BE2C (cell line): ENCODE data around the gene TFDP1.

ENCODE experiments used
- DNase-seq: peaks from one replicate; pipeline ENCODE4 v3.0.0-alpha.2; 2020
- H3K27me3 ChIP-seq: fragments of 250-450 bp; sonication (Bioruptor Pico); 2 replicates; pipeline ENCODE4 v1.5.1; 2020; ENCODE audit warnings: mild to moderate bottlenecking
- H3K36me3 ChIP-seq: fragments of 250-450 bp; sonication (Bioruptor Pico); 2 replicates; pipeline ENCODE4 v1.5.1; 2020; ENCODE audit warnings: mild to moderate bottlenecking
- H3K4me1 ChIP-seq: fragments of 250-450 bp; sonication (Bioruptor Pico); 2 replicates; pipeline ENCODE4 v1.5.1; 2020
- H3K4me3 ChIP-seq: 2 replicates; pipeline ENCODE4 v1.5.1; 2011; ENCODE audit warnings: low read depth, low read length
- H3K9me3 ChIP-seq: fragments of 250-450 bp; sonication (Bioruptor Pico); 2 replicates; pipeline ENCODE4 v1.5.1; 2020
- TF ChIP-seq, protein P1 (sequence below): IDR thresholded peaks from 2 replicates; pipeline ENCODE4 v1.5.1; 2012; ENCODE audit warnings: mild to moderate bottlenecking, low read depth, low read length

TFDP1 gene

DNA sequence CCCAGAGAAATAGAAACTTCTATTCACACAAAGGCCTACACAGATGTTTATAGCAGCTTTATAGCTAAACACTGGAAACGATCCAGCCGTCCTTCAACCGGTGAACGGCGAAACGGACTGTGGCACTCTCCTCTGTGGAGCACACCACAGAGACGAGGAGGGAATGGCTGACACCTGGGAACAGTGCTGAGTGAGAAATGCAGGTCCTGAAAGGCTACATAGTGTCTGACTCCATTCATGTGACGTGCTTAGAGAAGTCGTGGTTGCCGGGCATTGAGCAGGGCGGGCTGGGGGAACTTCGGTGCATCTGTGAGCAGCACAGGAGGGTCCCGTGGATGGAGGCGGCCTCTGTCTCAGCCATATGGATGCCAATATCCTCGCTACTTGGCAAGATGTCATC, 79.4 kb downstream of the TFDP1 start:
- H3K4me1 ChIP-seq = no peaks in the 10 kb centered on the region
- peak; percentile 12 for DNase-seq
- no peak overlapping the region for H3K4me3 ChIP-seq
- no peaks in the 10 kb centered on the region for H3K36me3 ChIP-seq
- TF ChIP-seq, protein P1, sequence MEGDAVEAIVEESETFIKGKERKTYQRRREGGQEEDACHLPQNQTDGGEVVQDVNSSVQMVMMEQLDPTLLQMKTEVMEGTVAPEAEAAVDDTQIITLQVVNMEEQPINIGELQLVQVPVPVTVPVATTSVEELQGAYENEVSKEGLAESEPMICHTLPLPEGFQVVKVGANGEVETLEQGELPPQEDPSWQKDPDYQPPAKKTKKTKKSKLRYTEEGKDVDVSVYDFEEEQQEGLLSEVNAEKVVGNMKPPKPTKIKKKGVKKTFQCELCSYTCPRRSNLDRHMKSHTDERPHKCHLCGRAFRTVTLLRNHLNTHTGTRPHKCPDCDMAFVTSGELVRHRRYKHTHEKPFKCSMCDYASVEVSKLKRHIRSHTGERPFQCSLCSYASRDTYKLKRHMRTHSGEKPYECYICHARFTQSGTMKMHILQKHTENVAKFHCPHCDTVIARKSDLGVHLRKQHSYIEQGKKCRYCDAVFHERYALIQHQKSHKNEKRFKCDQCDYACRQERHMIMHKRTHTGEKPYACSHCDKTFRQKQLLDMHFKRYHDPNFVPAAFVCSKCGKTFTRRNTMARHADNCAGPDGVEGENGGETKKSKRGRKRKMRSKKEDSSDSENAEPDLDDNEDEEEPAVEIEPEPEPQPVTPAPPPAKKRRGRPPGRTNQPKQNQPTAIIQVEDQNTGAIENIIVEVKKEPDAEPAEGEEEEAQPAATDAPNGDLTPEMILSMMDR = no peak
- H3K9me3 ChIP-seq = no peaks in the 10 kb centered on the region
- no peaks in the 10 kb centered on the region for H3K27me3 ChIP-seq

DNA sequence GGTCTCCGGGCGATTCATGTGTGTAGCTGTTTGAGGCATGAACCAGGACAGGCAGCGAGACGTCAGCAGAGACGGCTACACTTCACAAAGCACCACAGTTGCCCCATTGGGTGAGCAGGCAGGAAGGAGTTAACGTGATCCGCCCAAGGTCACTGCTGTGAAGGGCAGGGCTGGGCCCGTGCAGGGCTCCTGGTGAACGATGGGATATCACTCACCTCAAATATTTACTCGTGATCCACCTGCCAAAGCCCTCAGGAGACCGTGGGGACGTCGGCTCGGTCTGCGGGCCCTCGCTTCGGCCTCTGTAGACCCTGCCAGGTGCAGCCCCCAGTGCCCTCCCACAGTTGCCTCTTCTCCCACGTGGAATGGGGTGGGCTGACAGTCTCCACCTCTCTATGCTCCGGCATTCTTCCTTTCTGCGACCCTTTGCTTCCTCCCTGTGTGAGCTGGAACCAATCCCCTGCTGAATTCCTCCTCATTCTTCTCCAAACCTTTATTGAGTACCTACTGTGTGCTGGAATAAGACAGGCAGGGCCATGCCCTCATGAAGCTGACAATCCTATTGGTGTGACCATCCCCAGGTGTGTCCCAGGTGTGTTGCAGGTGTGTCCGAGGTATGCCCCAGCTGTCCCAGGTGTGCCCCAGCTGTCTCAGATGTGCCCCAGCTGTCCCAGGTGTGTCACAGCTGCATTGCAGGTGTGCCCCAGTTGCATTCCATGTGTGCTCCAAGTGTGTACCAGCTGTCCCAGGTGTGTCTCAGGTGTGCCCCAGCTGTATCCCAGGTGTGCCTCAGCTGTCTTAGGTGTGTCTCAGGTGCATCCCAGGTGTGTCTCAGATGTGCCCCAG, 80.4 kb downstream of the TFDP1 start:
- H3K4me1 ChIP-seq = no peaks in the 10 kb centered on the region
- no peaks in the 10 kb centered on the region for H3K36me3 ChIP-seq
- H3K4me3 ChIP-seq = no peak overlapping the region
- no peaks in the 10 kb centered on the region for H3K27me3 ChIP-seq
- TF ChIP-seq, protein P1 = no peak
- DNase-seq = peak; percentile 8
- H3K9me3 ChIP-seq = no peaks in the 10 kb centered on the region

DNA sequence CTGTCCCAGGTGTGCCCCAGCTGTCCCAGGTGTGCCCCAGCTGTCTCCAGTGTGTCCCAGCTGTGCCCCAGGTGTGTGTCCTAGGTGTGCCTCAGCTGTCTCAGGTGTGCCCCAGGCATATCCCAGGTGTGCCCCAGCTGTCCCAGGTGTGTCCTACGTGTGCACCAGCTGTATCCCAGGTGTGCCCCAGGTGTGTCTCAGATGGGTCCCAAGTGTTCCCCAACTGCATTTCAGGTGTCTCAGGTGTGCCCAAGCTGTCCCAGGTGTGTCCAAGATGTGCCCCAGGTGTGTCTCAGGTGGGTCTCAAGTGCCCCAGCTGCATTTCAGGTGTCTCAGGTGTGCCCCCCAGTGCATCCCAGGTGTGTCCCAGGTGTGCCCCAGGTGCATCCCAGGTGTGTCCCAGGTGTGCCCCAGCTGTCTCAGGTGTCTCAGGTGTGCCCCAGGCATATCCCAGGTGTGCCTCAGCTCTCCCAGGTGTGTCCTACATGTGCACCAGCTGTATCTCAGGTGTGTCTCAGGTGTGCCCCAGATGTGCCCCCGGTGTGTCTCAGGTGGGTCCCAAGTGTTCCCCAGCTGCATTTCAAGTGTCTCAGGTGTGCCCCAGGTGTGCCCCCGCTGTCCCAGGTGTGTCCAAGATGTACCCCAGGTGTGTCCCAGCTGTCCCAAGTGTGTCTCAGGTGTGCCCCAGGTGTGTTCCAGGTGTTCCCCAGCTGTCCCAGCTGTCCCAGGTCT, 81.2 kb downstream of the TFDP1 start:
- DNase-seq = peak; percentile 3
- Histone ChIP-seq H3K4me3 (no peak overlapping the region), H3K36me3 (no peaks in the 10 kb centered on the region), H3K4me1 (no peaks in the 10 kb centered on the region), H3K27me3 (no peaks in the 10 kb centered on the region), H3K9me3 (no peaks in the 10 kb centered on the region)
- TF ChIP-seq, protein P1 = no peak

DNA sequence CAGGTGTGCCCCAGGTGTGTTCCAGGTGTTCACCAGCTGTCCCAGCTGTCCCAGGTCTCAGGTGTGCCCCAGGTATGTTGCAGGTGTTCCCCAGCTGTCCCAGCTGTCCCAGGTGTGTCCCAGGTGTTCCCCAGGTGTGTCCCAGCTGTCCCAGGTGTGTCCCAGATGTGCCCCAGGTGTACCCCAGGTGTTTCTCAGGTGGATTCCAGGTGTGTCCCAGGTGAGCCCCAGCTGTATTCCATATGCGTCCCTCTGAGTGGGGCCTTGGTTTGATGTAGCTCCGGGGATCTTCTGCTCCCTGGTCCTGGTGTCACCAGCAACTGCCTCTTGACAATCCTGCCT, 81.7 kb downstream of the TFDP1 start:
- H3K4me1 ChIP-seq = no peaks in the 10 kb centered on the region
- H3K4me3 ChIP-seq = no peak overlapping the region
- H3K36me3 ChIP-seq = no peaks in the 10 kb centered on the region
- H3K27me3 ChIP-seq = no peaks in the 10 kb centered on the region
- TF ChIP-seq, protein P1 = no peak
- H3K9me3 ChIP-seq = no peaks in the 10 kb centered on the region
- peak; percentile 5 for DNase-seq

DNA sequence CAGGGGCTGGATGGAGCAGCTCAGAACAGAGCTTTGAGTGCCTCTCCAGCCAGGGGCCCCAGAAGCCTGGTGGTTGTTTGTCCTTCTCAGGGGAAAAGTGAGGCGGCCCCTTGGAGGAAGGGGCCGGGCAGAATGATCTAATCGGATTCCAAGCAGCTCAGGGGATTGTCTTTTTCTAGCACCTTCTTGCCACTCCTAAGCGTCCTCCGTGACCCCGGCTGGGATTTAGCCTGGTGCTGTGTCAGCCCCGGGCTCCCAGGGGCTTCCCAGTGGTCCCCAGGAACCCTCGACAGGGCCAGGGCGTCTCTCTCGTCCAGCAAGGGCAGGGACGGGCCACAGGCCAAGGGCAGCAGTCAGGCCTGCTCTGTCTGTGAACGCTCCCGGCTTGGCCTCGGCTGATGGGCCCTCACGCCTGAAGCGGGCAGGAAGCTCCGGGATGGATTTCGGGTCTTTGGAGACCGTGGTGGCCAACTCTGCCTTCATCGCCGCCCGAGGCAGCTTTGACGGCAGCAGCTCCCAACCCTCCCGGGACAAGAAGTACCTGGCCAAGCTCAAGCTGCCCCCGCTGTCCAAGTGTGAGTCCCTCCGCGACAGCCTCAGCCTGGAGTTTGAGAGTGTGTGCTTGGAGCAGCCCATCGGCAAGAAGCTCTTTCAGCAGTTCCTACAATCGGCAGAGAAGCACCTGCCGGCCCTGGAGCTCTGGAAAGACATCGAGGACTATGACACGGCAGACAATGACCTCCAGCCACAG, 82.6 kb downstream of the TFDP1 start, which contains the start of gene GRK1:
TSS of gene GRK1 (plus strand) at position 269 of the 751 bp plus-strand sequence. CDS start at position 437, 168 bp downstream.
- TF ChIP-seq, protein P1 = no peak
- DNase-seq = peak; percentile 14

More for the DNA sequence above, 82.6 kb downstream of the TFDP1 start, which contains the start of gene GRK1:
- Histone ChIP-seq H3K4me1 (no peaks in the 10 kb centered on the region), H3K9me3 (peaks cover 2% of the 10 kb centered on the region; the same call in 1 of the 2 replicates), H3K36me3 (no peaks in the 10 kb centered on the region), H3K4me3 (no peak within 1 kb of the TSS), H3K27me3 (no peaks in the 10 kb centered on the region)
